ENCODE results near the gene ATP8B2.
A peak's percentile ranks its signal among the peaks of the same experiment; 100 is the strongest.
"Not testable (repeated sequence)": the region's sequence is repeated elsewhere in the genome, so short reads cannot be mapped to it uniquely, and the experiment has no call there.

ATP8B2 gene, protein sequence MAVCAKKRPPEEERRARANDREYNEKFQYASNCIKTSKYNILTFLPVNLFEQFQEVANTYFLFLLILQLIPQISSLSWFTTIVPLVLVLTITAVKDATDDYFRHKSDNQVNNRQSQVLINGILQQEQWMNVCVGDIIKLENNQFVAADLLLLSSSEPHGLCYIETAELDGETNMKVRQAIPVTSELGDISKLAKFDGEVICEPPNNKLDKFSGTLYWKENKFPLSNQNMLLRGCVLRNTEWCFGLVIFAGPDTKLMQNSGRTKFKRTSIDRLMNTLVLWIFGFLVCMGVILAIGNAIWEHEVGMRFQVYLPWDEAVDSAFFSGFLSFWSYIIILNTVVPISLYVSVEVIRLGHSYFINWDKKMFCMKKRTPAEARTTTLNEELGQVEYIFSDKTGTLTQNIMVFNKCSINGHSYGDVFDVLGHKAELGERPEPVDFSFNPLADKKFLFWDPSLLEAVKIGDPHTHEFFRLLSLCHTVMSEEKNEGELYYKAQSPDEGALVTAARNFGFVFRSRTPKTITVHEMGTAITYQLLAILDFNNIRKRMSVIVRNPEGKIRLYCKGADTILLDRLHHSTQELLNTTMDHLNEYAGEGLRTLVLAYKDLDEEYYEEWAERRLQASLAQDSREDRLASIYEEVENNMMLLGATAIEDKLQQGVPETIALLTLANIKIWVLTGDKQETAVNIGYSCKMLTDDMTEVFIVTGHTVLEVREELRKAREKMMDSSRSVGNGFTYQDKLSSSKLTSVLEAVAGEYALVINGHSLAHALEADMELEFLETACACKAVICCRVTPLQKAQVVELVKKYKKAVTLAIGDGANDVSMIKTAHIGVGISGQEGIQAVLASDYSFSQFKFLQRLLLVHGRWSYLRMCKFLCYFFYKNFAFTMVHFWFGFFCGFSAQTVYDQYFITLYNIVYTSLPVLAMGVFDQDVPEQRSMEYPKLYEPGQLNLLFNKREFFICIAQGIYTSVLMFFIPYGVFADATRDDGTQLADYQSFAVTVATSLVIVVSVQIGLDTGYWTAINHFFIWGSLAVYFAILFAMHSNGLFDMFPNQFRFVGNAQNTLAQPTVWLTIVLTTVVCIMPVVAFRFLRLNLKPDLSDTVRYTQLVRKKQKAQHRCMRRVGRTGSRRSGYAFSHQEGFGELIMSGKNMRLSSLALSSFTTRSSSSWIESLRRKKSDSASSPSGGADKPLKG

DNA sequence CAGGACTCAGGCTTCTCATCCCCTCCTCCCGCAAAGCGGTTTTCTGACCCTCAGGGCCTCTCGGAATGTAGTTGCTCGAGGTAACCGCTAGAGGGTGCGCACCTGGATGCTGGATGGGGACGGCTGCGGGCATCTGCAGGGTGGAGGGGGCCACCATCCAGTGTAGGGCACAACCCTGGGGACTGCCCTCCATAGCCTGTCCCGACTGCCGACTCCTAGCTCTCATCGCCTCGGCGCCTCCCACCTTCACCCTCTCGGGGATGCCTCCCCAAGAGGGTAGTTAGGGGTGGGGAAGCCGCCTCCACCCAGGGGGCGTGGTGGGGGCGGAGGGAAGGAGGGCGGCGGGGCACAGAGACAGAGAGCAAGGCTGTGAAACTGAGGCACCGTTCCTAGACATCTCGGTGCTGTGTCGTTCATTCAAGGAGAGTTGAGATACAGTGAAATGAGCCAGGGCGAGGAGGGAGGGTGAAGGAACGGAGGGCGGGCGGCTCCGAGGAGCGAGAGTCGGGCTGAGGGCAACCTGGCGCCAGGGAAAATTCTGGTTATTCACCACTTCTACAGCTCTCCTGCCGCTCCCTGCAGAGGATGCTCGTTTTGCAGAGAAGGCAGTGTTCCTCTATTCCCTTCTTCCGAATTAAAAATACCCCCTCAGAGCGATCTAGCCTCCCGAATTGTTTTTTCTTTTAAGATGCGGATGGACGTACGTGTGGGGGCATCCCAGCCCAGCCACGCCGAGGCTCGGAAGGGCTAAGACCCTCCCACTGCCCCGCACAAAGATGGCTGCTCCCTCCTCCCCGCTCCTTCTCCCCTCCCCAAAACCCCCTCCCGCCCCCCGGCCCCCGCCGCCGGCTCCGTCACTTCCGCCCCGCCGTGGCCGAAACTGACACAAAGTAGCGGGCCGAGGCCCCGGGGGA is at the start of gene ATP8B2:
ATP8B2 (plus strand) TSS at position 857 of the 914 bp plus-strand sequence. CDS start 2,617 bp downstream, outside the sequence.
- TF ChIP-seq, protein P1, sequence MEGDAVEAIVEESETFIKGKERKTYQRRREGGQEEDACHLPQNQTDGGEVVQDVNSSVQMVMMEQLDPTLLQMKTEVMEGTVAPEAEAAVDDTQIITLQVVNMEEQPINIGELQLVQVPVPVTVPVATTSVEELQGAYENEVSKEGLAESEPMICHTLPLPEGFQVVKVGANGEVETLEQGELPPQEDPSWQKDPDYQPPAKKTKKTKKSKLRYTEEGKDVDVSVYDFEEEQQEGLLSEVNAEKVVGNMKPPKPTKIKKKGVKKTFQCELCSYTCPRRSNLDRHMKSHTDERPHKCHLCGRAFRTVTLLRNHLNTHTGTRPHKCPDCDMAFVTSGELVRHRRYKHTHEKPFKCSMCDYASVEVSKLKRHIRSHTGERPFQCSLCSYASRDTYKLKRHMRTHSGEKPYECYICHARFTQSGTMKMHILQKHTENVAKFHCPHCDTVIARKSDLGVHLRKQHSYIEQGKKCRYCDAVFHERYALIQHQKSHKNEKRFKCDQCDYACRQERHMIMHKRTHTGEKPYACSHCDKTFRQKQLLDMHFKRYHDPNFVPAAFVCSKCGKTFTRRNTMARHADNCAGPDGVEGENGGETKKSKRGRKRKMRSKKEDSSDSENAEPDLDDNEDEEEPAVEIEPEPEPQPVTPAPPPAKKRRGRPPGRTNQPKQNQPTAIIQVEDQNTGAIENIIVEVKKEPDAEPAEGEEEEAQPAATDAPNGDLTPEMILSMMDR (conservative IDR thresholded peaks at IDR 0.05; ENCODE audit: low read length): peak; percentile 84
- peak within 1 kb of the TSS; percentile 97 for H3K4me3 ChIP-seq (ENCODE audit: low read length)
- peak; percentile 65 for DNase-seq (ENCODE audit: low read depth)

DNA sequence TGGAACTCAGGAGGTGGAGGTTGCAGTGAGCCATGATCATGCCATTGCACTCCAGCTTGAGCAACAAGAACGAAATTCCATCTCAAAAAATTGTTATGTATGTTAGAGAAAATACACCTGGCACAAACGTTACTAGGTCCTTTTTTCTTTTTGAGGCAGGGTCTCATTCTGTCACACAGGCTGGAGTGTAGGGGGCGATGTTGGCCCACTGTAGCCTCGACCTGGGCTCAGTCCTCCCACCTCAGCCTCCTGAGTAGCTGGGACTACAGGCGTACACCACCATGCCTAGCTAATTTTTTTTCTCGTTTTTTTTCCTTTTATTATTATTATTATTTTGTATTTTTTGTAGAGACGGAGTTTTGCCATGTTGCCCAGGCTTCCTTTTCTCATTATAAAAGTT is 48.5 kb upstream of the ATP8B2 start:
- H3K4me3 ChIP-seq (ENCODE audit: low read length): no peak overlapping the region
- DNase-seq (ENCODE audit: low read depth): no peak
- TF ChIP-seq, protein P1 (conservative IDR thresholded peaks at IDR 0.05; ENCODE audit: low read length): peak; percentile 22

DNA sequence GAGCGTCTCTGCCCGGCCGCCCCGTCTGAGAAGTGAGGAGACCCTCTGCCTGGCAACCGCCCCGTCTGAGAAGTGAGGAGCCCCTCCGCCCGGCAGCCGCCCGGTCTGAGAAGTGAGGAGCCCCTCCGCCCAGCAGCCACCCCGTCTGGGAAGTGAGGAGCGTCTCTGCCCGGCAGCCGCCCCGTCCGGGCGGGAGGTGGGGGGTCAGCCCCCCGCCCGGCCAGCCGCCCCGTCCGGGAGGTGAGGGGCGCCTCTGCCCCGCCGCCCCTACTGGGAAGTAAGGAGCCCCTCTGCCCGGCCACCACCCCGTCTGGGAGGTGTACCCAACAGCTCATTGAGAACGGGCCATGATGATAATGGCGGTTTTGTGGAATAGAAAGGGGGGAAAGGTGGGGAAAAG is 37.7 kb upstream of the ATP8B2 start:
- DNase-seq (ENCODE audit: low read depth): not testable (repeated sequence)

DNA sequence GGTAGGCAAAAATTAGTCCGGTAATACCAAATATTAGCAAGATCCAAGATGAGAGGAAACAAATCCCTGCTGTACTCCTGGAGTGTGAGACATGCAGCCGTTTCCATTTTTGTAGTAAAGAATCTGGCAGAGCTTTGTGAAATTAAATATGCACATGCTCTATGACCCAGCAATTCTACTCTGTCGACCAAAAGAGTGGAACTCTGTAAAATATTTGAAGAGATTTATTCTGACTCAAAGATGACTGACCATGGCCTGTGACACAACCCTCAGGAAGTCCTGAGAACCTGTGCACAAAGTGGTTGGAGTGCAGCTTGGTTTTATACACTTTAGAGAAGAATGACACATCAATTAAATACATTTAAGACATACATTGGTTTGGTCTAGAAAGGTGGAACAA is 36.7 kb upstream of the ATP8B2 start:
- no peak overlapping the region for H3K4me3 ChIP-seq (ENCODE audit: low read length)
- TF ChIP-seq, protein P1 (conservative IDR thresholded peaks at IDR 0.05; ENCODE audit: low read length): no peak
- DNase-seq (ENCODE audit: low read depth): no peak

More for the DNA sequence above, 37.7 kb upstream of the ATP8B2 start:
- not testable (repeated sequence) for H3K4me3 ChIP-seq (ENCODE audit: low read length)

DNA sequence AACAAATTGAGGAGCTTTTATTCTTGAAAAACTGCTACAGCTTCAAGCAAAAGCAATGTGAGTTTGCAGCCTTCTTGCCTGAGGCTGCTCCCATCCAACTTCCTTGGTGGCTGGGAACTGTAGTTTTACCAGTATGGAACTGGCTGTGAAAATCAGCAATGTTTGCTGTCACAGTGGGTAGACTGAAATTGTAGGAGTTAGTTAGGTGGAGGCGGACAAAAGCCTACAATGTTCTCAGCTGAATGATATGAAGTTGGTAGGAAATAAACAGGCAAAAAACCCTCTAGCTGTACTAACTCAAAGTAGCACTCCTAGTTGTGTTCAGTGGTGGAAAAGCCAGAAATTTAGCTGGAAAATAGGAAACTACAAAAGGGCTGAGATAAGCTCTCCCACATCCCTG is 34.4 kb upstream of the ATP8B2 start:
- no peak overlapping the region for H3K4me3 ChIP-seq (ENCODE audit: low read length)
- TF ChIP-seq, protein P1 (conservative IDR thresholded peaks at IDR 0.05; ENCODE audit: low read length): no peak
- DNase-seq (ENCODE audit: low read depth): no peak

DNA sequence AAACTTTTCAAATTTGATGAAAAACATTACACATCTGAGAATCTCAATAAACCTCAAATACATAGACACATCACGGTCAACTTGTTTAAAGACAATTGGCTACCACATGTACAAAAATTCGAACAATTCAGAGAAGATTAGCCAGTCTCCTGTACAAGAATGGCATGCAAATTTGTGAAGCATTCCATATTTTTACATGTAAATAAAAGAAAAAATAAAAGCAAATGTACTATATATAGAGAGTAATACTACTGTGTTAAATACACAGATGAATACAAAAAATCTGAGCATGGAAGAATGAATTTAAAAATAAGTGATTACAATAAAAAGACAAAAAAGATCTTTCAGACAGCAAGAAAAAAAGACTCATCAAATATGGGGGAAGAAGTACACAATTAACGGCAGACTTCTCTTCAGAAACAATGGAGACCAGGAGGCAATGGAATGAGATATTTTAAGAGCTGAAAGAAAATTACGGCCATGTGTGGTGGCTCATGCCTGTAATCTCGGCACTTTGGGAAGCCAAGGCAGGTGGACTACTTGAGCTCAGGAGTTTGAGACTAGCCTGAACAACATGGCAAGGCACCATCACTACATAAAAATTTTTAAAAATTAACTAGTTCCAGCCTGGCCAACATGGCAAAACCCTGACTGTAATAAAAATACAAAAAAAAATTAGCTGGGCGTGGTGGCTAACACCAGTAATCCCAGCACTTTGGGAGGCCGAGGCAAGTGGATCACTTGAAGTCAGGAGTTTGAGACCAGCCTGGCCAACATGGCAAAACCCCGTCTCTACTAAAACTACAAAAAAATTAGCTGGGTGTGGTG is 29.7 kb upstream of the ATP8B2 start:
- H3K4me3 ChIP-seq (ENCODE audit: low read length): no peak overlapping the region
- TF ChIP-seq, protein P1 (conservative IDR thresholded peaks at IDR 0.05; ENCODE audit: low read length): no peak
- no peak for DNase-seq (ENCODE audit: low read depth)
